ENCODE results near the gene MOGAT1. TPM values are rescaled to one million over a fixed set of nuclear protein-coding genes. Genes with fewer than 3 reads are reported as not detected.

Gene MOGAT1
- total and polyA plus RNA-seq, 2 of the 13 experiments (the other 11 are each of a cell fraction or from before 2014, with no cell fraction given) = 0.98 to 4.3 TPM

GRCh38 chr2:222724208-222724607, 52.8 kb downstream of the MOGAT1 start:
- DNase-seq (ENCODE audit: low spot score) = no peak
- no peak for ATAC-seq
- BruUV-seq (replicated peaks) = no TSS peak
- Histone ChIP-seq H3K27me3 (ENCODE audit: control insufficient read depth in 1 of 2, insufficient read depth in 2 of 2, low read length in 2 of 2) (no peaks in the 10 kb centered on the region), H3K36me3 (replicated peaks in 1 of 2; ENCODE audit: control insufficient read depth in 1 of 2, insufficient read depth in 2 of 2, low read length in 2 of 2) (no peaks in the 10 kb centered on the region), H3K4me1 (ENCODE audit: insufficient read depth, low read length) (peaks cover 37% of the 10 kb centered on the region), H3K4me3 (replicated peaks in 1 of 3; ENCODE audit: insufficient read depth in 1 of 3, low read depth in 2 of 3, low read length in 3 of 3) (no peak overlapping the region), H3K4me2 (ENCODE audit: low read depth, low read length) (no peak overlapping the region), H3K9me3 (ENCODE audit: low read length) (0 out of 2 replicates have a peak, but pooled peaks cover 8% of the 10 kb centered on the region), H3K27ac (ENCODE audit: extremely low read length, insufficient read depth, low read length) (no peak overlapping the region), H2AFZ (ENCODE audit: low read length) (no peak overlapping the region), H3K79me2 (ENCODE audit: insufficient read depth, low read length) (no peaks in the 10 kb centered on the region), H3K9ac (ENCODE audit: insufficient read depth, low read depth, low read length) (no peak overlapping the region), H4K20me1 (ENCODE audit: insufficient read depth, low read length) (no peaks in the 10 kb centered on the region)
- CTCF ChIA-PET (ENCODE audit: low intra/inter-chr PET ratio, low total read pairs) = no interaction called here
- POLR2A ChIA-PET = no interaction called here
- intact Hi-C loops (cut with micrococcal nuclease; ENCODE audit: unreplicated experiment) = no loop called here
- in situ Hi-C loops (cut with HindIII; ENCODE audit: extremely low pct_ligation_motif_present, low pct_unique_long_range_greater_than_20kb) = no loop called here
- TF ChIP-seq HOXA3 (CRISPR knock-in tag; IDR thresholded peaks at IDR 0.05) (no peak), ZFP82 (CRISPR knock-in tag; IDR thresholded peaks at IDR 0.05; ENCODE audit: borderline replicate concordance) (no peak), ZNF674 (CRISPR knock-in tag; IDR thresholded peaks at IDR 0.05; ENCODE audit: low read depth) (no peak), XBP1 (CRISPR knock-in tag; IDR thresholded peaks at IDR 0.05) (no peak), RAD51 (IDR thresholded peaks at IDR 0.05; ENCODE audit: borderline replicate concordance) (no peak), ZNF570 (CRISPR knock-in tag; IDR thresholded peaks at IDR 0.05; ENCODE audit: borderline replicate concordance) (no peak)
- no peak for FAIRE-seq

DNA sequence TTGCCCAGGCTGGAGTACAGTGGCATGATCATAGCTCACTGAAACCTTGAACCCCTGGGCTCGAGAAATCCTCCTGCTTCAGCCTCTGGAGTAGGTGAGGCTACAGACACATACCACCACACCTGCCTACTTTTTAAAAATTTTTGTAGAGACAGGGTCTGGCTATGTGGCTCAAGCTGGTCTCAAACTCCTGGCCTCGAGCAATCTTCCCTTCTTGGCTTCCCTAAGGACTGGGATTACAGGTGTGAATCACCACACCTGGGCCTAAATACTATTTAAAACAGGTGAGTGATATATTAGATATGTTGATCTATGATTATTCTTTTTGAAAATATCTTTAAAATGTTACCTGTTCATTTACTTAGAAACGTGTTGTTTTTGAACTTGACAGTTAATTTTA, 57.2 kb downstream of the MOGAT1 start:
- intact Hi-C loops (cut with micrococcal nuclease; ENCODE audit: unreplicated experiment) = no loop called here
- H3K4me2 ChIP-seq (ENCODE audit: low read depth, low read length) = no peak overlapping the region
- no TSS peak for BruUV-seq (replicated peaks)

More for the DNA sequence above, 57.2 kb downstream of the MOGAT1 start:
- POLR2A ChIA-PET = no interaction called here
- DNase-seq (ENCODE audit: low spot score) (no peak), FAIRE-seq (no peak), ATAC-seq (no peak)
- no peaks in the 10 kb centered on the region for H3K27me3 ChIP-seq (ENCODE audit: control insufficient read depth in 1 of 2, insufficient read depth in 2 of 2, low read length in 2 of 2)
- H3K4me3 ChIP-seq (replicated peaks in 1 of 3; ENCODE audit: insufficient read depth in 1 of 3, low read depth in 2 of 3, low read length in 3 of 3) = no peak overlapping the region
- no peaks in the 10 kb centered on the region for H3K36me3 ChIP-seq (replicated peaks in 1 of 2; ENCODE audit: control insufficient read depth in 1 of 2, insufficient read depth in 2 of 2, low read length in 2 of 2)
- in situ Hi-C loops (cut with HindIII; ENCODE audit: extremely low pct_ligation_motif_present, low pct_unique_long_range_greater_than_20kb) = no loop called here
- no peaks in the 10 kb centered on the region for H4K20me1 ChIP-seq (ENCODE audit: insufficient read depth, low read length)
- 97% methylated on average over 3 of the region's 3 CpGs for WGBS (ENCODE audit: low lambda C conversion rate)
- no peak overlapping the region for H3K9ac ChIP-seq (ENCODE audit: insufficient read depth, low read depth, low read length)
- no peak for TF ChIP-seq ATF4 (CRISPR knock-in tag; IDR thresholded peaks at IDR 0.05)
- TF ChIP-seq, protein P1, sequence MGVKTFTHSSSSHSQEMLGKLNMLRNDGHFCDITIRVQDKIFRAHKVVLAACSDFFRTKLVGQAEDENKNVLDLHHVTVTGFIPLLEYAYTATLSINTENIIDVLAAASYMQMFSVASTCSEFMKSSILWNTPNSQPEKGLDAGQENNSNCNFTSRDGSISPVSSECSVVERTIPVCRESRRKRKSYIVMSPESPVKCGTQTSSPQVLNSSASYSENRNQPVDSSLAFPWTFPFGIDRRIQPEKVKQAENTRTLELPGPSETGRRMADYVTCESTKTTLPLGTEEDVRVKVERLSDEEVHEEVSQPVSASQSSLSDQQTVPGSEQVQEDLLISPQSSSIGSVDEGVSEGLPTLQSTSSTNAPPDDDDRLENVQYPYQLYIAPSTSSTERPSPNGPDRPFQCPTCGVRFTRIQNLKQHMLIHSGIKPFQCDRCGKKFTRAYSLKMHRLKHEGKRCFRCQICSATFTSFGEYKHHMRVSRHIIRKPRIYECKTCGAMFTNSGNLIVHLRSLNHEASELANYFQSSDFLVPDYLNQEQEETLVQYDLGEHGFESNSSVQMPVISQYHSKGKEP (CRISPR knock-in tag; IDR thresholded peaks at IDR 0.05) = no peak
- TF ChIP-seq ZNF121 (CRISPR knock-in tag; IDR thresholded peaks at IDR 0.05) = peak; percentile 46; the same call in 1 of the 2 replicates
- H3K27ac ChIP-seq (ENCODE audit: extremely low read length, insufficient read depth, low read length) = no peak overlapping the region
- no peak overlapping the region for H2AFZ ChIP-seq (ENCODE audit: low read length)
- no peaks in the 10 kb centered on the region for H3K9me3 ChIP-seq (ENCODE audit: low read length)
- H3K79me2 ChIP-seq (ENCODE audit: insufficient read depth, low read length) = no peaks in the 10 kb centered on the region
- peaks cover 49% of the 10 kb centered on the region for H3K4me1 ChIP-seq (ENCODE audit: insufficient read depth, low read length)
- CTCF ChIA-PET (ENCODE audit: low intra/inter-chr PET ratio, low total read pairs) = no interaction called here

Data from HepG2 (cell line).